Measurements from ENCODE around the gene SYNPO.

- TF ChIP-seq CTCF (IDR thresholded peaks at IDR 0.05 in 4 of 5, conservative IDR thresholded peaks at IDR 0.05 in 1 of 5) (no peak), POLR2A (IDR thresholded peaks at IDR 0.05) (no peak)
These were observed 27.4 kb upstream of the SYNPO start for GRCh38 chr5:150612905-150613670.
